Neutrophil (primary cell): ENCODE results near the gene ST6GALNAC4.

Experiments used
- H3K27ac ChIP-seq: fragments of 200-600 bp; sonication (generic); 2 replicates; pipeline ENCODE4 v1.5.1; 2016; ENCODE audit warnings: mild to moderate bottlenecking, moderate library complexity
- H3K27me3 ChIP-seq: fragments of 200-600 bp; sonication (generic); 2 replicates; pipeline ENCODE4 v1.6.0; 2016; ENCODE audit warnings: mild to moderate bottlenecking
- H3K36me3 ChIP-seq: fragments of 200-600 bp; sonication (generic); 2 replicates; pipeline ENCODE4 v1.5.1; 2017
- H3K4me1 ChIP-seq, 2 experiments: fragments of 200-600 bp in 1 of 2; sonication (generic) in 1 of 2; 1 replicate in 1 of 2; 2 replicates in 1 of 2; pipeline versions ENCODE4 v1.5.1 to v1.6.1; 2013 to 2016; ENCODE audit warnings: low read depth in 1 of 2, low read length in 1 of 2, mild to moderate bottlenecking in 1 of 2, moderate library complexity in 1 of 2; ENCODE audit not compliant: control insufficient read depth in 1 of 2, insufficient read depth in 1 of 2
- H3K4me3 ChIP-seq, 2 experiments: fragments of 200-600 bp in 1 of 2; sonication (generic) in 1 of 2; 1 replicate in 1 of 2; 2 replicates in 1 of 2; pipeline ENCODE4 v1.5.1; 2013 to 2016; ENCODE audit warnings: low read depth in 1 of 2, low read length in 1 of 2, mild to moderate bottlenecking in 1 of 2, moderate library complexity in 1 of 2
- H3K9me3 ChIP-seq: fragments of 200-600 bp; sonication (generic); 2 replicates; pipeline ENCODE4 v1.5.1; 2016
- CTCF ChIP-seq: fragments of 200-600 bp; sonication (generic); IDR thresholded peaks from 2 replicates; pipeline ENCODE4 v1.5.1; 2016; ENCODE audit warnings: antibody characterized with exemption

Gene ST6GALNAC4

GRCh38 chr9:127918183-127919107 lies 1.6 kb upstream of the ST6GALNAC4 start:
- Histone ChIP-seq H3K4me3 (peak overlapping the region in 1 of 2 experiments; percentile 28), H3K4me1 (peaks cover 53 to 56% of the 10 kb centered on the region in 2 experiments), H3K9me3 (no peaks in the 10 kb centered on the region), H3K27ac (peak overlapping the region; percentile 47), H3K27me3 (peaks cover 29% of the 10 kb centered on the region), H3K36me3 (no peaks in the 10 kb centered on the region)
- no peak for TF ChIP-seq CTCF

- H3K27ac ChIP-seq = peak overlapping the region; percentile 43
- peaks cover 53 to 56% of the 10 kb centered on the region in 2 experiments for H3K4me1 ChIP-seq
- peak overlapping the region; percentile 33 to 44 for H3K4me3 ChIP-seq
Observed at GRCh38 chr9:127917603-127918002, 762 bp upstream of the ST6GALNAC4 start.

DNA sequence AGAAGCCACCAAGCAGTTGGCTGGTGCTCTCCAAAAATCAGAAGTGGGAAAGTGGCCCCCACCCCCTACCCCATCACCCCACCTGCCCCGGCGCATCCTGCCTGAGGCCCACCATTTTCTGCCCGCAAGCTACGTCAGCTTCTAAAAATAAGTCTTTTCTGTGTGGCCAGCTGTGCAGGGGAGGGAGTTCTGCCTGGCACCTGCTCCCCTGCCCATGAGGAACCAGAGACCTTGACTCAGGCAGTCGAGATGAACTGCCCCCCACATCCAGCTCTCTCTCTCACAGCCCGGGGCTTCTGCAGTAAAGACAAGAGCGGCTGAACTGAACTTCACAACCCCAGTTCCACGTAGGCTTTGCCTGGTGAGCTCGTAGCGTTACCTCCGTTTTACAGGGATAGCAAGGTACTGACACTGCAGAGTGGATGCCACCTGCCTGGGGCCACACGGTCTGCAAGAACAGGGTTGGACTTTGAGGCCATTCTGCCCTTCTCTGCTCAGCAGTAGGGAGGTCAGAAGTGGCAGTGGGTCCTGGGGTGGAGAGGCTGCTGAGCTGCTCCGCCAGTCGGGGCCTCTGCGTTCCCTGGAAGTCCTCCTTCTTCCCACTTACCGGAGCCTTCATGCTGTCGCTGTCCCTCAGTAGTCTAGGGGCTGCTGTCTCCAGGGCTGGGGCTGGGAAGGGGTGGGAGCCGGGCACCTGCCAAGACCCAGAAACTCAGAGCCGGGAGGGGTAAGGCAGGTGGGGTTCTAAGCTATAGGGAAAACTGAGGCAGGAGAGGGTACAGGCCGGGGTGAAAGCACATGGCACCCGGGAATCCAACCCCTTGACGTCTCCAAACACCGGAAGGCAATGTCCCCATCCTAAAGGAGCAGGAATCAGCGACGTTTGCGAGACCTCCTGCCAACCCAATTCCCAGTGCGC lies 781 bp downstream of the ST6GALNAC4 start:
- peaks cover 11% of the 10 kb centered on the region for H3K27me3 ChIP-seq
- peaks cover 44 to 45% of the 10 kb centered on the region in 2 experiments for H3K4me1 ChIP-seq
- H3K4me3 ChIP-seq = peak overlapping the region; percentile 50 to 71
- no peak for TF ChIP-seq CTCF
- no peaks in the 10 kb centered on the region for H3K36me3 ChIP-seq
- no peaks in the 10 kb centered on the region for H3K9me3 ChIP-seq
- H3K27ac ChIP-seq = peak overlapping the region; percentile 43

More at GRCh38 chr9:127917603-127918002, 762 bp upstream of the ST6GALNAC4 start:
- Histone ChIP-seq H3K9me3 (no peaks in the 10 kb centered on the region), H3K36me3 (no peaks in the 10 kb centered on the region), H3K27me3 (peaks cover 21% of the 10 kb centered on the region)
- no peak for TF ChIP-seq CTCF

GRCh38 chr9:127915325-127915752 lies 1.5 kb downstream of the ST6GALNAC4 start:
- Histone ChIP-seq H3K9me3 (no peaks in the 10 kb centered on the region), H3K27me3 (peaks cover 11% of the 10 kb centered on the region), H3K36me3 (no peaks in the 10 kb centered on the region), H3K27ac (no peak overlapping the region), H3K4me3 (no peak overlapping the region), H3K4me1 (peaks cover 42 to 45% of the 10 kb centered on the region in 2 experiments)
- no peak for TF ChIP-seq CTCF

DNA sequence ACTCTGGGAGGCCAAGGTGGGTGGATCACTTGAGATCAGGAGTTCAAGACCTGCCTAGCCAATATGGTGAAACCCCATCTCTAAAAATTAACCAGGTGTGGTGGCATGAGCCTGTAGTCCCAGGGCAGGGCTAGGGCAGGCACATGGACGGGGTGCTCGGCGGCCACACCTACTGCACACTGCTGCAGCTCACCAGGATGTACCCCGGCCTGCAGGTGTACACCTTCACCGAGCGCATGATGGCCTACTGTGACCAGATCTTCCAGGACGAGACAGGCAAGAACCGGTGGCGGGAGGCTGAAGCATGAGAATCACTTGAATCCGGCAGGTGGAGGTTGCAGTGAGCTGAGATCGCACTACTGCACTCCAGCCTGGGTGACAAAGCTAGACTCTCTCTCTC lies 3.2 kb downstream of the ST6GALNAC4 start:
- Histone ChIP-seq H3K4me1 (peaks cover 26 to 28% of the 10 kb centered on the region in 2 experiments), H3K9me3 (no peaks in the 10 kb centered on the region), H3K36me3 (no peaks in the 10 kb centered on the region), H3K27ac (no peak overlapping the region), H3K27me3 (peaks cover 11% of the 10 kb centered on the region), H3K4me3 (no peak overlapping the region)
- no peak for TF ChIP-seq CTCF
